IMR-90 (cell line): ENCODE results near the gene CASZ1. TPM values are rescaled to one million over a fixed set of nuclear protein-coding genes. Genes with fewer than 3 reads are reported as not detected.
A peak's percentile ranks its signal among the peaks of the same experiment; 100 is the strongest.

Experiments used
- ATAC-seq: fragments of 200-7000 bp; cut with Tn5 transposase; 2 replicates; pipeline ENCODE4 v1.9.1; 2020; ENCODE audit warnings: low read depth, mild to moderate bottlenecking, moderate library complexity
- BruUV-seq: library from RNA; stranded (reverse); fragments of 400-500 nt; replicated peaks from 2 replicates; lab custom pipeline; 2021; lab: Mats Ljungman, UMichigan
- CTCF ChIA-PET: fragments of 300-600 bp; formaldehyde crosslinking; extraction: SDS; loops from one replicate; lab custom pipeline; 2021; ENCODE audit warnings: antibody characterized with exemption; lab: Yijun Ruan, JAX
- POLR2A ChIA-PET: fragments of 300-600 bp; sonication (Branson Sonifier 250); formaldehyde crosslinking; loops from one replicate; lab custom pipeline; 2022; ENCODE audit warnings: antibody characterized with exemption; ENCODE audit not compliant: unreplicated experiment; lab: Charles Lee
- DNase-seq: peaks from one replicate; pipeline ENCODE4 v3.0.0; 2013
- H2AFZ ChIP-seq: replicated peaks from 2 replicates; pipeline ENCODE3; 2013; ENCODE audit warnings: low read length, mild to moderate bottlenecking; ENCODE audit not compliant: poor library complexity
- H2AK5ac ChIP-seq: 2 replicates; pipeline ENCODE4 v1.6.1; 2013; ENCODE audit warnings: low read depth, low read length, inconsistent platforms
- H2AK9ac ChIP-seq: replicated peaks from 2 replicates; pipeline ENCODE3; 2013; ENCODE audit warnings: mild to moderate bottlenecking, low read depth, low read length, moderate library complexity; ENCODE audit not compliant: poor library complexity
- H2BK120ac ChIP-seq: 2 replicates; pipeline ENCODE4 v1.6.1; 2013; ENCODE audit warnings: low read depth, low read length, inconsistent platforms
- H2BK15ac ChIP-seq: 3 replicates; pipeline ENCODE4 v1.6.1; 2013; ENCODE audit warnings: low read depth, low read length, inconsistent platforms
- H2BK20ac ChIP-seq: 2 replicates; pipeline ENCODE4 v1.6.1; 2013; ENCODE audit warnings: low read depth, mild to moderate bottlenecking, inconsistent platforms, low read length, moderate library complexity
- H2BK5ac ChIP-seq: 2 replicates; pipeline ENCODE4 v1.6.1; 2013; ENCODE audit warnings: mild to moderate bottlenecking, low read depth, low read length, inconsistent platforms; ENCODE audit not compliant: poor library complexity, severe bottlenecking
- H3K14ac ChIP-seq: replicated peaks from 2 replicates; pipeline ENCODE4 v1.6.1; 2013; ENCODE audit warnings: low read depth, low read length, inconsistent platforms
- H3K18ac ChIP-seq: 2 replicates; pipeline ENCODE4 v1.6.1; 2013; ENCODE audit warnings: low read depth, low read length, control low read depth
- H3K23ac ChIP-seq: 2 replicates; pipeline ENCODE4 v1.6.1; 2013; ENCODE audit warnings: low read depth, low read length, inconsistent platforms
- H3K27ac ChIP-seq: 2 replicates; pipeline ENCODE4 v1.5.1; 2013; ENCODE audit warnings: mild to moderate bottlenecking, control low read depth, low read length; ENCODE audit not compliant: insufficient read depth
- H3K27me3 ChIP-seq: 2 replicates; pipeline ENCODE4 v1.6.1; 2013; ENCODE audit warnings: low read length; ENCODE audit not compliant: control insufficient read depth, insufficient read depth
- H3K36me3 ChIP-seq: 2 replicates; pipeline ENCODE4 v1.6.1; 2013; ENCODE audit warnings: low read length, mixed read lengths; ENCODE audit not compliant: control insufficient read depth, insufficient read depth
- H3K4ac ChIP-seq: 2 replicates; pipeline ENCODE4 v1.6.1; 2013; ENCODE audit warnings: low read depth, low read length, inconsistent platforms
- H3K4me1 ChIP-seq: 2 replicates; pipeline ENCODE4 v1.6.1; 2013; ENCODE audit warnings: low read length, mixed read lengths; ENCODE audit not compliant: control insufficient read depth, insufficient read depth
- H3K4me2 ChIP-seq: 2 replicates; pipeline ENCODE4 v1.6.1; 2013; ENCODE audit warnings: low read depth, mild to moderate bottlenecking, control low read depth, low read length, moderate library complexity
- H3K4me3 ChIP-seq: 2 replicates; pipeline ENCODE4 v1.5.1; 2013; ENCODE audit warnings: low read depth, mild to moderate bottlenecking, control low read depth, low read length, moderate library complexity; ENCODE audit not compliant: insufficient read depth
- H3K56ac ChIP-seq: 2 replicates; pipeline ENCODE4 v1.6.1; 2013; ENCODE audit warnings: low read length, inconsistent platforms; ENCODE audit not compliant: insufficient read depth; ENCODE audit errors: extremely low read depth
- H3K79me1 ChIP-seq, 2 experiments: 2 replicates each; pipeline ENCODE4 v1.6.1; 2013; ENCODE audit warnings: low read length in 2 of 2, inconsistent platforms in 1 of 2, low read depth in 1 of 2
- H3K9ac ChIP-seq: 2 replicates; pipeline ENCODE4 v1.6.1; 2013; ENCODE audit warnings: low read depth, low read length, control low read depth
- H3K9me1 ChIP-seq: 2 replicates; pipeline ENCODE4 v1.6.1; 2013; ENCODE audit warnings: low read length, inconsistent platforms; ENCODE audit not compliant: insufficient read depth
- H3K9me3 ChIP-seq: 2 replicates; pipeline ENCODE4 v1.6.1; 2013; ENCODE audit warnings: low read length; ENCODE audit not compliant: control insufficient read depth, insufficient read depth
- H4K20me1 ChIP-seq: 2 replicates; pipeline ENCODE4 v1.6.1; 2013; ENCODE audit warnings: low read length, inconsistent platforms; ENCODE audit not compliant: insufficient read depth
- H4K5ac ChIP-seq: 2 replicates; pipeline ENCODE4 v1.6.1; 2013; ENCODE audit warnings: mild to moderate bottlenecking, low read depth, low read length, control low read depth
- H4K8ac ChIP-seq, 2 experiments: 2 replicates each; pipeline ENCODE4 v1.6.1; 2013; ENCODE audit warnings: low read depth in 2 of 2, low read length in 2 of 2, control low read depth in 1 of 2, inconsistent platforms in 1 of 2
- H4K91ac ChIP-seq: 2 replicates; pipeline ENCODE4 v1.6.1; 2013; ENCODE audit warnings: low read depth, low read length, inconsistent platforms; ENCODE audit not compliant: insufficient read depth
- BHLHE40 ChIP-seq: fragments of 150-350 bp; IDR thresholded peaks from 2 replicates; pipeline ENCODE4 v1.6.1; 2016; ENCODE audit warnings: mild to moderate bottlenecking, low read depth, low read length
- CEBPB ChIP-seq: IDR thresholded peaks from 2 replicates; pipeline ENCODE4 v1.6.1; 2012; ENCODE audit warnings: low read depth, low read length, improper control_type of control experiment
- RAD21 ChIP-seq: IDR thresholded peaks from 2 replicates; pipeline ENCODE4 v1.6.1; 2012; ENCODE audit warnings: low read length, improper control_type of control experiment
- WGBS, 2 experiments: methylation state at CpG; one replicate each; pipeline versions ENCODE4 v1.1.5 to v1.1.7; 2013; ENCODE audit warnings: missing lambda C conversion rate in 2 of 2; ENCODE audit not compliant: insufficient read length in 1 of 2; ENCODE audit errors: extremely low coverage in 2 of 2; 5-methylcytosine and 5-hydroxymethylcytosine counted together
- dilution Hi-C: fragments of 300-500 bp; cut with HindIII; formaldehyde crosslinking; loops from one replicate; pipeline ENCODE4 v1.14.3; 2018; ENCODE audit warnings: low sequenced_read_pairs; ENCODE audit not compliant: unreplicated experiment
- in situ Hi-C: fragments of 300-500 bp; cut with MboI; formaldehyde crosslinking; loops from 3 replicates; pipeline ENCODE4 v1.14.3; 2019; ENCODE audit warnings: low sequenced_read_pairs, inconsistent platforms, mixed read lengths
- intact Hi-C: fragments of 100-400 bp; cut with micrococcal nuclease; formaldehyde crosslinking; loops from 2 replicates; pipeline ENCODE4 v1.10.0; 2022
- polyA plus RNA-seq, 3 experiments: library from polyadenylated mRNA; depleted of rRNA; stranded (reverse); fragments of >200 nt; gene quantifications; 2 replicates each; pipeline ENCODE4 v1.2.3, GENCODE V29; 2012; ENCODE audit warnings: low replicate concordance in 1 of 3
- total RNA-seq: library from RNA; depleted of rRNA; stranded (reverse); fragments of >200 nt; gene quantifications from 2 replicates; pipeline ENCODE4 v1.2.3, GENCODE V29; 2012
- TF ChIP-seq, protein P1 (sequence below): conservative IDR thresholded peaks from 2 replicates; pipeline ENCODE4 v1.5.1; 2012; ENCODE audit warnings: mild to moderate bottlenecking, low read depth, low read length, improper control_type of control experiment

The CASZ1 gene
- total and polyA plus RNA-seq, 2 of the 4 experiments (the other 2 are of a cell fraction): 0.18 to 0.24 TPM

GRCh38 chr1:10610901-10611600 is 185.4 kb downstream of the CASZ1 start:
- DNase-seq: peak; percentile 51
- Histone ChIP-seq H2BK15ac (no peak overlapping the region), H3K56ac (no peak overlapping the region), H3K9ac (no peak overlapping the region), H3K4me2 (no peak overlapping the region), H4K5ac (no peak overlapping the region), H3K4ac (no peak overlapping the region), H4K20me1 (peaks cover 9% of the 10 kb centered on the region; the same call in 1 of the 2 replicates), H2BK20ac (no peak overlapping the region), H3K79me1 (peaks cover 12 to 16% of the 10 kb centered on the region in 2 experiments; a peak in 3 of 4 replicates), H3K4me1 (0 out of 2 replicates have a peak, but pooled peaks cover 1% of the 10 kb centered on the region), H3K14ac (no peak overlapping the region), H3K9me3 (no peaks in the 10 kb centered on the region), H2BK120ac (no peak overlapping the region), H3K27me3 (no peaks in the 10 kb centered on the region), H2AK5ac (no peak overlapping the region), H2AK9ac (no peak overlapping the region), H3K4me3 (no peak overlapping the region), H3K27ac (no peak overlapping the region), H3K23ac (no peak overlapping the region), H3K36me3 (no peaks in the 10 kb centered on the region), H4K8ac (no peak overlapping the region), H2AFZ (no peak overlapping the region), H3K9me1 (peaks cover 11% of the 10 kb centered on the region; the same call in 1 of the 2 replicates), H3K18ac (no peak overlapping the region), H2BK5ac (no peak overlapping the region), H4K91ac (no peak overlapping the region)
- no CpG with 5 or more reads among the region's 6 CpGs for WGBS, 2 experiments
- dilution Hi-C loops (no loop called here), in situ Hi-C loops (no loop called here), intact Hi-C loops (no loop called here)
- ChIA-PET POLR2A (no interaction called here), CTCF (no interaction called here)
- ATAC-seq: no peak
- BruUV-seq: no TSS peak
- TF ChIP-seq CEBPB: no peak
- TF ChIP-seq RAD21: no peak
- TF ChIP-seq BHLHE40: no peak
- TF ChIP-seq, protein P1, sequence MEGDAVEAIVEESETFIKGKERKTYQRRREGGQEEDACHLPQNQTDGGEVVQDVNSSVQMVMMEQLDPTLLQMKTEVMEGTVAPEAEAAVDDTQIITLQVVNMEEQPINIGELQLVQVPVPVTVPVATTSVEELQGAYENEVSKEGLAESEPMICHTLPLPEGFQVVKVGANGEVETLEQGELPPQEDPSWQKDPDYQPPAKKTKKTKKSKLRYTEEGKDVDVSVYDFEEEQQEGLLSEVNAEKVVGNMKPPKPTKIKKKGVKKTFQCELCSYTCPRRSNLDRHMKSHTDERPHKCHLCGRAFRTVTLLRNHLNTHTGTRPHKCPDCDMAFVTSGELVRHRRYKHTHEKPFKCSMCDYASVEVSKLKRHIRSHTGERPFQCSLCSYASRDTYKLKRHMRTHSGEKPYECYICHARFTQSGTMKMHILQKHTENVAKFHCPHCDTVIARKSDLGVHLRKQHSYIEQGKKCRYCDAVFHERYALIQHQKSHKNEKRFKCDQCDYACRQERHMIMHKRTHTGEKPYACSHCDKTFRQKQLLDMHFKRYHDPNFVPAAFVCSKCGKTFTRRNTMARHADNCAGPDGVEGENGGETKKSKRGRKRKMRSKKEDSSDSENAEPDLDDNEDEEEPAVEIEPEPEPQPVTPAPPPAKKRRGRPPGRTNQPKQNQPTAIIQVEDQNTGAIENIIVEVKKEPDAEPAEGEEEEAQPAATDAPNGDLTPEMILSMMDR: no peak
